ENCODE data around the gene WNT16. TPM values are rescaled to one million over a fixed set of nuclear protein-coding genes. Genes with fewer than 3 reads are reported as not detected.

Gene WNT16
- total RNA-seq, 1 donor from 2014 or later, result 0.17 TPM

GRCh38 chr7:121344093-121344492, 15.3 kb downstream of the WNT16 start:
- no peak for DNase-seq (ENCODE audit: low spot score)

- DNase-seq (ENCODE audit: low spot score), result no peak
These were observed 15.7 kb downstream of the WNT16 start for GRCh38 chr7:121344497-121344896.

DNA sequence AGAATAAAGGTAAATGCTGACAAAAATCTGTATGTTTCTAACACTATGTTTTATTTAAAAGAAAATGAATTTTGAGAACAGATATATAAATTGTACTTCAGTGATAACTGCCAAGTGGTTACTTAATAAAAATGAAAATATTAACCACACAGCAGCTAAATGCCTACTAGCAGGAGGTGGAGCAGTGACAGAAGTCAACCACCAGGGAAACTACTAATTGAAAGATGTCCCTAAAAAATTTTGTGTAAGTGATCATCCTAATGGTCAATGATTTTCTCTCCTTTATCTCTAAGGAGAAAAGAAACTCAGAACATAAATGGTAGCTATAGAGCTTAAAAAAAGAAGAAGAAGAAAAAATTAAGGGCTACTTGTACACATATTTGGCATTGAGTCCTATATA, 22.9 kb downstream of the WNT16 start:
- no peak for DNase-seq (ENCODE audit: low spot score)

- no peak for DNase-seq (ENCODE audit: low spot score)
These were observed 23.5 kb downstream of the WNT16 start for GRCh38 chr7:121352323-121352722.

GRCh38 chr7:121355574-121355973, 26.8 kb downstream of the WNT16 start:
- no peak for DNase-seq (ENCODE audit: low spot score)

DNA sequence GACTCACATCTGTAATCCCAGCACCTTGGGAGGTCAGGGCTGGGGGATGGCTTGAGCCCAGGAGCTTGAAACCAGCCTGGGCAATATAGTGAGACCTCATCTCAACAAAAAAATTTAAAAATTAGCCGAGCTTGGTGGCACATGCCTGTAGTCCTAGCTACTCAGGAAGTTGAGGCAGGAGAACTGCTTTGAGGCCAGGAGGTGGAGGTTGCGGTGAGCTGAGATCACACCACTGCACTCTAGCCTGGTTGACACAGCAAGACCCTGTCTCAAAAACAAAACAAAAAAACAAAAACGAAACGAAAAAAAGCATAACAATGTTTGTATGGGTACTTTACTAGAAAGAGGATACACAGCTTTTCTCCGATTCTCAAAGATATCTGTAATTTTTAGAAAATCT, 31.8 kb downstream of the WNT16 start:
- no peak for DNase-seq (ENCODE audit: low spot score)

GRCh38 chr7:121366852-121367431, 38.1 kb downstream of the WNT16 start:
- DNase-seq (ENCODE audit: low spot score), result no peak

DNA sequence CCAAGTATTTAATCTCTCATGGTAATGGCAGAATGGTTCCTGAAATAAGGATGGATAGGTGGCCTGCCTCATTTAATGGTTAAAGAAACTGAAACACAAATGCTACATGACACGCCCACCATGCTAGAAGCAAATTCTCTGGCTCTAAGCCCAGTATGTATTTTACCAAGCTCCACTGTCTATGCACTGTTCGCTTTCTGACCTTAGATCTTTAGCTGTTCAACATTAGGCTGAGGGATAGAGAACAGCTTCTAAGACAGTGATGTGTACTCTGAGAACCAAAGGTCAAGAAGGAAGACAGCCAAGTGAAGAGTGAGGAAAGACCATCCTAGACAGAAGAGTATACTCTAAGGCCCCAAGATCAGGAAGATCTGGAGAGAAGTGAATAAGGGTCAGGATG, 40.7 kb downstream of the WNT16 start:
- DNase-seq (ENCODE audit: low spot score), result no peak

GRCh38 chr7:121371367-121371766, 42.6 kb downstream of the WNT16 start:
- DNase-seq (ENCODE audit: low spot score), result no peak

GRCh38 chr7:121371883-121372282, 43.1 kb downstream of the WNT16 start:
- no peak for DNase-seq (ENCODE audit: low spot score)

DNA sequence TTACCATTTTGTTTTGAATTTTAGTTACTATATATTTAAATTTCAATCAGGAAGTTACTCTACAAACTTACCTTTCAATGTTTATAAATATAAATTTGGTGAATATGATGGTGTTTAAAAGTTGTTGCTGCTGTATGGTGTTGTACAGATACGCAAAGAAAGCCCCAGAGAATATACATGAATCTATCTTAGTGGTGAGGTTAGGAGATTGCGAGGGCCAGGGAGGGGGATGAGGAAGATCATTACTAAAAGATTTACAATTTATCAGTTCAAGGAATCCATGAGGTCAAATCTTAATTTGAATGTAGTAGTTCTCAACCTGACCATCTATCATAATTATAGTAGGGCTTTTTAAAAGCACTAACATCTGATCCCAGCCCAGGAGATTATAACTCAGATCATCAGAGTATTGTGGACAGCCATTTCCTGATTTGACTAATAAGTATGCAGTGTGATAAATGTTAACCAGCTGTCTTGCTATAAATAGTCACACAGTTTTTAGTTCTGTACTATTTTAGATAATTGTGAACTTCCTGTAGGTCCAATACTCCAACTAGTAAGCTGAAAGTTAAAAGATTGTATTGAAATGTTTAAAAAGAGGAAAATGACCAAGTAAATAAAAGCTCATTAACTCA, 43.7 kb downstream of the WNT16 start:
- no peak for DNase-seq (ENCODE audit: low spot score)

GRCh38 chr7:121373177-121373576, 44.4 kb downstream of the WNT16 start:
- no peak for DNase-seq (ENCODE audit: low spot score)

DNA sequence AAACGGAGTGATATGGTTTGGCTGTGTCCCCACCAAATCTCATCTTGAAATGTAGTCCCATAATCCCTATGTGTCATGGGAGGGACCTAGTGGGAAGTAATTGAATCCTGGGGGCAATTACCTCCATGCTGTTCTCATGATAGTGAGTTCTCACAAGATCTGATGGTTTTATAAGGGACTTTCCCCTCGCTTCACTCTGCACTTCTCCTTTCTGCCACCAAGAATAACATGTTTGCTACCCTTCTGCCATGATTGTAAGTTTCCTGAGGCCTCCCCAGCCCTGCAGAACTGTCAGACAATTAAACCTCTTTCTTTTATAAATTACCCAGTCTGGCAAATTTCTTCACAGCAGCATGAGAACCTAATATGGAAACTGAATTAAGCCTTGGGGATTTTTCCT, 48.2 kb downstream of the WNT16 start:
- DNase-seq (ENCODE audit: low spot score), result no peak

DNA sequence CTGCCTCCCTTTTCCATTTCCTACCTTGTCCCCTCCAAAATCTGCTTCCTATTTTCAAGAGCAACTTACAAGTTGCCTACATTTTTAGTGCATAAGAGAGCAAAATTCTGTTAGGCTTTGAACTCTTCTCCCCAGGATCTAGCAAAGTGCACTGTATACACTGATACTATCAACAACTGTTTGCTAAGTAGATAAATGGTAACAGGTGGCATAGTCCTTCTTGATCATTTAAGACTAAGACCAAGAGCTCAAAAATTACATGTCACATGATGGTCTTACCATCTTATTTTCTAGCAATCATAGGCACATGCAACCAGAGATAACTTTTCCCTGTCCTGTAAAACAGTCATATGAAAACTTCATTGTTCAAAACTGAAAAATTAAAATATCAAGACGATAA, 51.1 kb downstream of the WNT16 start:
- DNase-seq (ENCODE audit: low spot score), result no peak

DNA sequence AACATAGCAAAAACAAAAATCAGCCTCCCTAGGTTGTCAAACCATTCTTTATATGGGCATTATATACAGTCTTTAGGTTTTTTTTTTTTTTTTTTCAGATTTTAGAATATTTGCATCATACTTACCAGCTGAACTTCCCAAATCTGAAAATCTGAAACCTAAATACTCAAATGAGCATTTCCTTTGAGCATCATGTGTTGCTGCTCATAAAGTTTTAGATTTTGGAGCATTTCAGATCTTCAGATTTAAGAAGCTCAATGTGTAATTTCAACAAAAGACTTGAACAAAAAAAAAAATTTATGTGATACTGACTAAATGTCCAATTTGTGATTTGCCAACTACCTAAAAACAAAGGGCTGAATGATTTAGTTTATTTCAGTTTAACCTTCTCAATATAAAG, 53.7 kb downstream of the WNT16 start:
- DNase-seq (ENCODE audit: low spot score), result no peak

DNA sequence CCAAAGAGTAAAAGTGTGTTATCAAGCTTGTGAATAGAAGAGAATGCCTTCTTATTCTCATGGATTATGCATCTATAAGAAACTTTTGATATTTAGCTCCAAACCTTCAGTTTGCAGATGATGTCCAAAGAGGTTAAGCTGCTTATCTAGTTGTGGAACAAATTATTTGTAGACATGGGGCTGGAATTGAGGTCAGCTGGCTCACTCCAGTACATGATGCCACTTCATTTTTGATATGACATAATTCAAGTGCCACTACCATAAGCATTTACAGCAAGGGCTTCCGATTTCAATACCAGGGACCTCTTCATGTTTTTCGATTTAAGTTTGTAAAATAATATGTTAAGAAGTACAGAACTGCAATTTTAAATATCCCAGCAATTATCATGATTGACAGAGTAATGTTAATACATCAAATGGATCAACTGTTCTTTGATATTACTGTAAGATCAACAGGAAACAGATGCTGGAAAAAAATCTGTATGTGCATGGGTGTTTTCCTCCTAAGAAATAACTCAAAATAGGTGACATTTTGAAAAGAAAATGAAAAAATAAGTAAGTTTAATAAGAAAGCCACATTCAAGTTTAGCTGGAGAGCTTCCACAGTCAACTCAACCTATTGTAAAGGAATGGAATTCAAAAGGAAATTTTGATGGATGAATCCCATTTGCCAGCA, 54.6 kb downstream of the WNT16 start:
- no peak for DNase-seq (ENCODE audit: low spot score)

DNA sequence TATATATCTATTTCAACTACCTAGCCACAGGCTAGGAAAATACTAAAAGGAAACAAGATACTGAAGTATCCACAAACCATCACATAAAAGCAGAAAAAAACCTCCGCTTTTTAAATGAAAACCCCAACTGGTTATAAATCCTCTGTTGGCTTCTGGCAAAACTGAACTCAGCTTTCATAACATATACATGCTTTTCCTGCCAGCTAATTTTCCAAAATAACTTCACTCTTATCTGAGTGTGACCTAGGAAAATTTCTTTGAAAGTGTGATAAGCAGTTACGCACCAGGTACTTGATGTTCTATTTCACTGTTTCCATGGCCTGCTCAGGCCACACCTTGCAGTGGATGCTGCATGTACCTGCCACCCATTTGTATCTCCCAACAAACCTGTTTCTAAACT, 55.5 kb downstream of the WNT16 start:
- no peak for DNase-seq (ENCODE audit: low spot score)

GRCh38 chr7:121385056-121385799, 56.4 kb downstream of the WNT16 start:
- DNase-seq (ENCODE audit: low spot score), result no peak

DNA sequence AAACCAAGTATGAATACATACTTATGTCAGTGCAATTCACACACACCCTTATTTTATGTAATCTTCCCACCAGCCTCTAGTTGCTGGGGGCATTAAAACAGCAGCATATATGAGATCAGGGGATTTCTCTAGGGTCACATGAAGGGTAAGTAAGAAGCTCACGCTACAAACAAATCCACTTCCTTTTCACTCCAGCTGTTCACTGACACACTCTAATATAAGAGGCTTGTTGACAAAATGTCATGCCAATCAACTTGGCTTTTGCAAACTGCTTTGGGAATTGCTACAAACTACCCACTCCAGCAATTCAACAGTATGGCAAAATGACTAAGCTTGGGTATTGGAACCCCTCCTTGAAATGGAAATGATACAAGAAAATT, 57.0 kb downstream of the WNT16 start:
- no peak for DNase-seq (ENCODE audit: low spot score)

DNA sequence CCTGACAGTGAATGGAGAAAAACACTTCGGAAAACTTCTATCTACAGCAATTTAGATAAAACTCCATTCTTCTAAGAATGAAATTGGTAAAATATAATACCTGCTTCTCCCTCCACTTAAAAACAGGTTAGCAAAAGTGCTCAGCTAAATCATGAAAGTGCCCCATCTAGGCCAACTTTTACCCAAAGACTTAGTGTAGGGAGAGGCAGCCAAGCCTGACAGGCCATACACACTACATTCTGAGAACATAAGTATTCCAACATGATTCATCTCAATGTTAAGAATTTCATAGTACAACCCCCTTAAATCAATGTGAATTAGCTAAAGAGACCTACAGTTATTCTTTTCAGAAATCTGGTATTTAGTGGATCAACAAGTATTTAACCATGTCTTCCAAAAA, 60.1 kb downstream of the WNT16 start:
- DNase-seq (ENCODE audit: low spot score), result no peak

DNA sequence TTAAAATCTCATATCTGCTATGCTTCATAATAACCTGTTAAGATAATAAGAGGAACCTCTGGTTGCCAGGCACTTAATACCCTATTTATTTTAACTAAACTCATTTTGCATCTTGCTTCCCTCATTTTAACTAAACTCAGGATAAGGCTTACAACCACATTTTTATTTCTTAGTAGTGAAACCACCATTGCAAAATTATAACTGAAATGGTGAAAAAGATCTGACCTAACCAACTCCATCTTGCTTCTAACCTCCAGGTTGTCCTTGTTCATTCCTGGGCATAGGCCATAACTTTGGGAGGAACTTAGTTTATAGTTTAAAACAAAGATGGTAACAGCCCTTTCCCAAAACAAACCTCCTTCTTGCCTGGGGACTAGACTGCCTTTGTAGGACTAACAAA, 61.3 kb downstream of the WNT16 start:
- DNase-seq (ENCODE audit: low spot score), result no peak

- DNase-seq (ENCODE audit: low spot score), result no peak
These were observed 61.8 kb downstream of the WNT16 start for GRCh38 chr7:121390617-121391016.

Measured in mucosa of gallbladder (tissue), 1 donor.